Progenitor cell of endocrine pancreas (in vitro differentiated cells): ENCODE measurements around the gene KAZN. TPM values are rescaled to one million over a fixed set of nuclear protein-coding genes. Genes with fewer than 3 reads are reported as not detected.

Source experiments
- DNase-seq: peaks from one replicate; pipeline ENCODE4 v3.0.0; 2021; ENCODE audit warnings: low spot score; ENCODE audit not compliant: unreplicated experiment
- H3K27ac Mint-ChIP-seq: 2 replicates; pipeline ENCODE4 v1.8.0; 2021; ENCODE audit warnings: mild to moderate bottlenecking, moderate library complexity, mixed read lengths
- H3K27me3 Mint-ChIP-seq: 2 replicates; pipeline ENCODE4 v1.8.0; 2021; ENCODE audit warnings: mixed read lengths
- H3K36me3 Mint-ChIP-seq: 2 replicates; pipeline ENCODE4 v1.8.0; 2022; ENCODE audit warnings: mixed read lengths; ENCODE audit not compliant: insufficient read depth
- H3K4me1 Mint-ChIP-seq: 2 replicates; pipeline ENCODE4 v1.8.0; 2021; ENCODE audit warnings: low read depth, mixed read lengths
- H3K4me3 Mint-ChIP-seq: 2 replicates; pipeline ENCODE4 v1.8.0; 2021; ENCODE audit warnings: low read depth, mild to moderate bottlenecking, moderate library complexity, mixed read lengths
- H3K9me3 Mint-ChIP-seq: 2 replicates; pipeline ENCODE4 v1.8.0; 2021; ENCODE audit warnings: low read depth, mixed read lengths
- total RNA-seq: library from RNA; stranded (reverse); gene quantifications from 2 replicates; pipeline ENCODE4 v1.2.1, GENCODE V29; 2021
- TF ChIP-seq, protein P1 (sequence below): fragments of 200-600 bp; sonication (generic); IDR thresholded peaks from one replicate; pipeline ENCODE4 v1.5.0; 2021; ENCODE audit warnings: antibody characterized with exemption, mild to moderate bottlenecking; ENCODE audit not compliant: unreplicated experiment

Gene KAZN
- total RNA-seq, 1 donor from 2014 or later = 12.9 TPM

GRCh38 chr1:15110867-15111230, 512.4 kb downstream of the KAZN start:
- TF ChIP-seq, protein P1, sequence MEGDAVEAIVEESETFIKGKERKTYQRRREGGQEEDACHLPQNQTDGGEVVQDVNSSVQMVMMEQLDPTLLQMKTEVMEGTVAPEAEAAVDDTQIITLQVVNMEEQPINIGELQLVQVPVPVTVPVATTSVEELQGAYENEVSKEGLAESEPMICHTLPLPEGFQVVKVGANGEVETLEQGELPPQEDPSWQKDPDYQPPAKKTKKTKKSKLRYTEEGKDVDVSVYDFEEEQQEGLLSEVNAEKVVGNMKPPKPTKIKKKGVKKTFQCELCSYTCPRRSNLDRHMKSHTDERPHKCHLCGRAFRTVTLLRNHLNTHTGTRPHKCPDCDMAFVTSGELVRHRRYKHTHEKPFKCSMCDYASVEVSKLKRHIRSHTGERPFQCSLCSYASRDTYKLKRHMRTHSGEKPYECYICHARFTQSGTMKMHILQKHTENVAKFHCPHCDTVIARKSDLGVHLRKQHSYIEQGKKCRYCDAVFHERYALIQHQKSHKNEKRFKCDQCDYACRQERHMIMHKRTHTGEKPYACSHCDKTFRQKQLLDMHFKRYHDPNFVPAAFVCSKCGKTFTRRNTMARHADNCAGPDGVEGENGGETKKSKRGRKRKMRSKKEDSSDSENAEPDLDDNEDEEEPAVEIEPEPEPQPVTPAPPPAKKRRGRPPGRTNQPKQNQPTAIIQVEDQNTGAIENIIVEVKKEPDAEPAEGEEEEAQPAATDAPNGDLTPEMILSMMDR = peak; percentile 20
- no peaks in the 10 kb centered on the region for H3K36me3 Mint-ChIP-seq
- no peak overlapping the region for H3K4me3 Mint-ChIP-seq
- no peaks in the 10 kb centered on the region for H3K9me3 Mint-ChIP-seq
- peaks cover 6% of the 10 kb centered on the region for H3K4me1 Mint-ChIP-seq
- no peak for DNase-seq
- H3K27me3 Mint-ChIP-seq = peaks cover 13% of the 10 kb centered on the region
- H3K27ac Mint-ChIP-seq = no peak overlapping the region

- Mint-ChIP-seq H3K27ac (no peak overlapping the region), H3K36me3 (no peaks in the 10 kb centered on the region), H3K4me3 (no peak overlapping the region), H3K27me3 (peaks cover 23% of the 10 kb centered on the region), H3K4me1 (peaks cover 6% of the 10 kb centered on the region), H3K9me3 (no peaks in the 10 kb centered on the region)
- TF ChIP-seq, protein P1 = no peak
- DNase-seq = no peak
Observed at GRCh38 chr1:15113146-15113545, 514.7 kb downstream of the KAZN start.

GRCh38 chr1:15114884-15115283, 516.4 kb downstream of the KAZN start:
- Mint-ChIP-seq H3K4me1 (peaks cover 6% of the 10 kb centered on the region), H3K4me3 (no peak overlapping the region), H3K27me3 (peaks cover 25% of the 10 kb centered on the region), H3K27ac (no peak overlapping the region), H3K9me3 (no peaks in the 10 kb centered on the region), H3K36me3 (no peaks in the 10 kb centered on the region)
- no peak for DNase-seq
- TF ChIP-seq, protein P1 = no peak

DNA sequence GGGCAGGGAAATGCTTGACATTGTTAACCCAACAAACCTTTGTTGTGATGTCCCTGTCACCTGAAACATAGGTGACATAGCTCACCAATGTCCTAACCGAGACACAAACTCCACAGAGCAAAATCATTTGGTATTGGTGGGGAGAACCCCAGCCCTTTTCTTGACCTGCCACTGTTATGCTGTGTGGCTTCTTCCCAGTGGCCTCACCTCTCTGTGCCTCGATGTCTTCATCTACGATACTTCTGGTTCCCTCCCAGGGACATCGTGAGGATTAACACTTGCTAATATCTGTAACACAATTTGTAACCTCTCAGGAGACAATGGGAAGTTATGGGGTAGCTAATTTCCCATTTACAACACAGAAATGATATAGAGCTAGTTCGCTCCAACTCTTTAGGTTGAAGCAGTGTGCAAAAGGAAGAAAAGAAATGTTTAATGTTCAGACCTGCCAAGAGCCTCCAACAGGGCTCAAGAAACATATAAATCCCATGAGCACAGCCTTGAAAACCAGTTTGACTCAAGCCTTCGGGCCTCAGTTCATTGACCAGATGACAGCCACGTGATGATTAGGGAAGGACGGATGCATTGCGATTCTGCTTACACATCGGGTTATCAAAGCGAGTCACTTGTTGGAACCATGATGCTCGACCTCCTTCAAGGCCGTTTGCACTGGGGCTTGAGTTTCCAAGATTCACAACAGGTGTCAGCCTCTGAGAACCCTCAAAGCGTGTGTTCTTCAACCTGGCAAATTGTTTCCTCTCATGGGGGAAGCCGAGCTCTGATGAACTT, 517.3 kb downstream of the KAZN start:
- Mint-ChIP-seq H3K4me3 (no peak overlapping the region), H3K9me3 (no peaks in the 10 kb centered on the region), H3K27me3 (peaks cover 25% of the 10 kb centered on the region), H3K36me3 (no peaks in the 10 kb centered on the region), H3K4me1 (peaks cover 6% of the 10 kb centered on the region), H3K27ac (no peak overlapping the region)
- TF ChIP-seq, protein P1 = no peak
- DNase-seq = no peak

DNA sequence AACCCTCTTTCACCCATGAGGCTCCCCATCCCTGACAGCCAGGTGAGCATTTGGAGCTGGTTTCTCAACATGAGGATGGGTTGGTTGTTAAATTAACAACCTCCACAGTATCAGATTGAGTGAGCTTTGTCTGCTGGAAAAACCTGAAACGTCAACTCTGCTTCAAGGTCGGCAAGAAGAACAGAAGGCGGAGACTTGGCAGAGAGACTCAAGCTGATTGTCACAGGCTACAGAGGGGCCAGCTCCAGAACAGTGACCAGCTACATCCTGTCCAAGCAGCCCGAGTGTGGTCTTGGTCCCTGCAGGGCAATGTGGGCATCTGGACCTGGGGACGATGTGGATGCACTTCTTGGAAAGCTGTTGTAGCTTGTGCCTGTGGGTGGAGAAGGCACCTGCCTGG, 518.5 kb downstream of the KAZN start:
- no peaks in the 10 kb centered on the region for H3K36me3 Mint-ChIP-seq
- H3K4me1 Mint-ChIP-seq = peaks cover 6% of the 10 kb centered on the region
- peaks cover 25% of the 10 kb centered on the region for H3K27me3 Mint-ChIP-seq
- DNase-seq = no peak
- H3K9me3 Mint-ChIP-seq = no peaks in the 10 kb centered on the region
- no peak overlapping the region for H3K27ac Mint-ChIP-seq
- no peak overlapping the region for H3K4me3 Mint-ChIP-seq
- TF ChIP-seq, protein P1 = no peak
